HEK293 (cell line): ENCODE data around the gene CMTM5.

Experiments
- CTCF ChIA-PET: fragments of 350-600 bp; formaldehyde crosslinking; extraction: SDS; loops from one replicate; lab custom pipeline; 2021; ENCODE audit warnings: antibody characterized with exemption; lab: Yijun Ruan, JAX
- POLR2A ChIA-PET: fragments of 300-600 bp; formaldehyde crosslinking; extraction: SDS; loops from one replicate; lab custom pipeline; 2020; ENCODE audit warnings: antibody characterized with exemption, inconsistent platforms; lab: Yijun Ruan, JAX
- H3K27ac ChIP-seq: fragments of 200-500 bp; sonication (Bioruptor generic); 2 replicates; pipeline ENCODE4 v1.5.1; 2014; ENCODE audit warnings: low read depth, low read length, control low read depth, inconsistent platforms; ENCODE audit errors: extremely low read depth
- H3K36me3 ChIP-seq, 2 experiments: fragments of 200-500 bp in 1 of 2; sonication (Bioruptor generic) in 1 of 2; 1 replicate in 1 of 2; 2 replicates in 1 of 2; pipeline ENCODE4 v1.5.1; 2014 to 2017; ENCODE audit warnings: inconsistent platforms in 2 of 2, low read length in 2 of 2; ENCODE audit not compliant: control insufficient read depth in 2 of 2, insufficient read depth in 1 of 2
- H3K4me1 ChIP-seq: fragments of 200-500 bp; sonication (Bioruptor generic); 2 replicates; pipeline ENCODE4 v1.5.1; 2014; ENCODE audit warnings: mild to moderate bottlenecking, low read length, inconsistent platforms; ENCODE audit not compliant: control insufficient read depth, insufficient read depth
- H3K4me3 ChIP-seq: 2 replicates; pipeline ENCODE4 v1.5.1; 2011; ENCODE audit warnings: low read depth, mild to moderate bottlenecking, control low read depth, low read length, moderate library complexity
- H3K9me3 ChIP-seq: fragments of 200-500 bp; sonication (Bioruptor generic); 2 replicates; pipeline ENCODE4 v1.5.1; 2014; ENCODE audit warnings: low read depth, low read length, inconsistent platforms; ENCODE audit not compliant: control insufficient read depth, insufficient read depth
- HIC1 ChIP-seq: fragments of 450-650 bp; formaldehyde crosslinking; IDR thresholded peaks from 2 replicates; pipeline ENCODE4 v1.5.1; 2016; ENCODE audit warnings: missing biosample characterization, missing genetic modification characterization
- SALL2 ChIP-seq: fragments of 450-650 bp; formaldehyde crosslinking; IDR thresholded peaks from 2 replicates; pipeline ENCODE4 v1.5.0; 2017; ENCODE audit warnings: missing biosample characterization, mild to moderate bottlenecking, missing genetic modification characterization, borderline replicate concordance
- ZBTB8A ChIP-seq: fragments of 450-650 bp; formaldehyde crosslinking; IDR thresholded peaks from 2 replicates; pipeline ENCODE4 v1.5.1; 2016; ENCODE audit warnings: missing biosample characterization, missing genetic modification characterization
- ZNF146 ChIP-seq: fragments of 450-650 bp; formaldehyde crosslinking; IDR thresholded peaks from 2 replicates; pipeline ENCODE4 v1.5.1; 2016; ENCODE audit warnings: missing biosample characterization, missing genetic modification characterization
- ZNF169 ChIP-seq: fragments of 450-650 bp; formaldehyde crosslinking; IDR thresholded peaks from 2 replicates; pipeline ENCODE4 v1.5.1; 2016; ENCODE audit warnings: missing biosample characterization, missing genetic modification characterization
- ZNF221 ChIP-seq: fragments of 450-650 bp; formaldehyde crosslinking; IDR thresholded peaks from 2 replicates; pipeline ENCODE4 v1.5.1; 2017; ENCODE audit warnings: missing biosample characterization, missing genetic modification characterization, borderline replicate concordance
- ZNF248 ChIP-seq: fragments of 450-650 bp; formaldehyde crosslinking; IDR thresholded peaks from 2 replicates; pipeline ENCODE4 v1.5.1; 2017; ENCODE audit warnings: missing biosample characterization, missing genetic modification characterization
- ZNF335 ChIP-seq: fragments of 450-650 bp; formaldehyde crosslinking; conservative IDR thresholded peaks from 2 replicates; pipeline ENCODE4 v1.5.1; 2016; ENCODE audit warnings: missing biosample characterization, missing genetic modification characterization
- ZNF510 ChIP-seq: fragments of 450-650 bp; formaldehyde crosslinking; IDR thresholded peaks from 2 replicates; pipeline ENCODE4 v1.5.1; 2018; ENCODE audit warnings: mild to moderate bottlenecking, missing genetic modification characterization, missing biosample characterization; ENCODE audit not compliant: insufficient replicate concordance
- ZNF521 ChIP-seq: fragments of 450-650 bp; formaldehyde crosslinking; IDR thresholded peaks from 2 replicates; pipeline ENCODE4 v1.5.1; 2017; ENCODE audit warnings: missing biosample characterization, mild to moderate bottlenecking, missing genetic modification characterization
- ZNF555 ChIP-seq: fragments of 450-650 bp; formaldehyde crosslinking; conservative IDR thresholded peaks from 2 replicates; pipeline ENCODE4 v1.5.1; 2017; ENCODE audit warnings: missing biosample characterization, mild to moderate bottlenecking, missing genetic modification characterization, inconsistent platforms
- ZNF624 ChIP-seq: fragments of 450-650 bp; formaldehyde crosslinking; IDR thresholded peaks from 2 replicates; pipeline ENCODE4 v1.5.1; 2017; ENCODE audit warnings: missing biosample characterization, missing genetic modification characterization
- ZNF639 ChIP-seq: fragments of 450-650 bp; formaldehyde crosslinking; IDR thresholded peaks from 2 replicates; pipeline ENCODE4 v1.5.1; 2016; ENCODE audit warnings: missing biosample characterization, missing genetic modification characterization
- ZNF777 ChIP-seq: fragments of 450-650 bp; formaldehyde crosslinking; IDR thresholded peaks from 2 replicates; pipeline ENCODE4 v1.5.1; 2017; ENCODE audit warnings: missing biosample characterization, missing genetic modification characterization, borderline replicate concordance
- TF ChIP-seq, protein P1 (sequence below): fragments of 450-650 bp; formaldehyde crosslinking; IDR thresholded peaks from 2 replicates; pipeline ENCODE4 v1.5.1; 2016; ENCODE audit warnings: missing biosample characterization, missing genetic modification characterization
- TF ChIP-seq, protein P2 (sequence below): fragments of 450-650 bp; formaldehyde crosslinking; IDR thresholded peaks from 2 replicates; pipeline ENCODE4 v1.5.1; 2016; ENCODE audit warnings: missing biosample characterization, missing genetic modification characterization, borderline replicate concordance
- TF ChIP-seq, protein P3 (sequence below): fragments of 450-650 bp; formaldehyde crosslinking; IDR thresholded peaks from 2 replicates; pipeline ENCODE4 v1.5.1; 2016; ENCODE audit warnings: missing biosample characterization, missing genetic modification characterization, low read depth

The CMTM5 gene

GRCh38 chr14:23413681-23414080, 36.8 kb downstream of the CMTM5 start:
- Histone ChIP-seq H3K4me3 (no peak overlapping the region), H3K27ac (no peak overlapping the region), H3K36me3 (no peaks in the 10 kb centered on the region)
- CTCF ChIA-PET: no interaction called here
- TF ChIP-seq ZBTB8A (no peak), ZNF169 (tag by site-specific recombination) (no peak)
- TF ChIP-seq, protein P1, sequence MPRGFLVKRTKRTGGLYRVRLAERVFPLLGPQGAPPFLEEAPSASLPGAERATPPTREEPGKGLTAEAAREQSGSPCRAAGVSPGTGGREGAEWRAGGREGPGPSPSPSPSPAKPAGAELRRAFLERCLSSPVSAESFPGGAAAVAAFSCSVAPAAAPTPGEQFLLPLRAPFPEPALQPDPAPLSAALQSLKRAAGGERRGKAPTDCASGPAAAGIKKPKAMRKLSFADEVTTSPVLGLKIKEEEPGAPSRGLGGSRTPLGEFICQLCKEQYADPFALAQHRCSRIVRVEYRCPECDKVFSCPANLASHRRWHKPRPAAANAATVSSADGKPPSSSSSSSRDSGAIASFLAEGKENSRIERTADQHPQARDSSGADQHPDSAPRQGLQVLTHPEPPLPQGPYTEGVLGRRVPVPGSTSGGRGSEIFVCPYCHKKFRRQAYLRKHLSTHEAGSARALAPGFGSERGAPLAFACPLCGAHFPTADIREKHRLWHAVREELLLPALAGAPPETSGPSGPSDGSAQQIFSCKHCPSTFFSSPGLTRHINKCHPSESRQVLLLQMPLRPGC (tag by site-specific recombination): no peak
- TF ChIP-seq, protein P2, sequence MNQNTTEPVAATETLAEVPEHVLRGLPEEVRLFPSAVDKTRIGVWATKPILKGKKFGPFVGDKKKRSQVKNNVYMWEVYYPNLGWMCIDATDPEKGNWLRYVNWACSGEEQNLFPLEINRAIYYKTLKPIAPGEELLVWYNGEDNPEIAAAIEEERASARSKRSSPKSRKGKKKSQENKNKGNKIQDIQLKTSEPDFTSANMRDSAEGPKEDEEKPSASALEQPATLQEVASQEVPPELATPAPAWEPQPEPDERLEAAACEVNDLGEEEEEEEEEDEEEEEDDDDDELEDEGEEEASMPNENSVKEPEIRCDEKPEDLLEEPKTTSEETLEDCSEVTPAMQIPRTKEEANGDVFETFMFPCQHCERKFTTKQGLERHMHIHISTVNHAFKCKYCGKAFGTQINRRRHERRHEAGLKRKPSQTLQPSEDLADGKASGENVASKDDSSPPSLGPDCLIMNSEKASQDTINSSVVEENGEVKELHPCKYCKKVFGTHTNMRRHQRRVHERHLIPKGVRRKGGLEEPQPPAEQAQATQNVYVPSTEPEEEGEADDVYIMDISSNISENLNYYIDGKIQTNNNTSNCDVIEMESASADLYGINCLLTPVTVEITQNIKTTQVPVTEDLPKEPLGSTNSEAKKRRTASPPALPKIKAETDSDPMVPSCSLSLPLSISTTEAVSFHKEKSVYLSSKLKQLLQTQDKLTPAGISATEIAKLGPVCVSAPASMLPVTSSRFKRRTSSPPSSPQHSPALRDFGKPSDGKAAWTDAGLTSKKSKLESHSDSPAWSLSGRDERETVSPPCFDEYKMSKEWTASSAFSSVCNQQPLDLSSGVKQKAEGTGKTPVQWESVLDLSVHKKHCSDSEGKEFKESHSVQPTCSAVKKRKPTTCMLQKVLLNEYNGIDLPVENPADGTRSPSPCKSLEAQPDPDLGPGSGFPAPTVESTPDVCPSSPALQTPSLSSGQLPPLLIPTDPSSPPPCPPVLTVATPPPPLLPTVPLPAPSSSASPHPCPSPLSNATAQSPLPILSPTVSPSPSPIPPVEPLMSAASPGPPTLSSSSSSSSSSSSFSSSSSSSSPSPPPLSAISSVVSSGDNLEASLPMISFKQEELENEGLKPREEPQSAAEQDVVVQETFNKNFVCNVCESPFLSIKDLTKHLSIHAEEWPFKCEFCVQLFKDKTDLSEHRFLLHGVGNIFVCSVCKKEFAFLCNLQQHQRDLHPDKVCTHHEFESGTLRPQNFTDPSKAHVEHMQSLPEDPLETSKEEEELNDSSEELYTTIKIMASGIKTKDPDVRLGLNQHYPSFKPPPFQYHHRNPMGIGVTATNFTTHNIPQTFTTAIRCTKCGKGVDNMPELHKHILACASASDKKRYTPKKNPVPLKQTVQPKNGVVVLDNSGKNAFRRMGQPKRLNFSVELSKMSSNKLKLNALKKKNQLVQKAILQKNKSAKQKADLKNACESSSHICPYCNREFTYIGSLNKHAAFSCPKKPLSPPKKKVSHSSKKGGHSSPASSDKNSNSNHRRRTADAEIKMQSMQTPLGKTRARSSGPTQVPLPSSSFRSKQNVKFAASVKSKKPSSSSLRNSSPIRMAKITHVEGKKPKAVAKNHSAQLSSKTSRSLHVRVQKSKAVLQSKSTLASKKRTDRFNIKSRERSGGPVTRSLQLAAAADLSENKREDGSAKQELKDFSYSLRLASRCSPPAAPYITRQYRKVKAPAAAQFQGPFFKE (tag by site-specific recombination): no peak
- TF ChIP-seq, all 188 proteins: peak for 0
- Histone ChIP-seq H3K9me3 (no peaks in the 10 kb centered on the region), H3K4me1 (no peaks in the 10 kb centered on the region)
- POLR2A ChIA-PET: no interaction called here

- no peaks in the 10 kb centered on the region for H3K36me3 ChIP-seq
- H3K27ac ChIP-seq: no peak overlapping the region
- no peaks in the 10 kb centered on the region for H3K9me3 ChIP-seq
- no peaks in the 10 kb centered on the region for H3K4me1 ChIP-seq
- H3K4me3 ChIP-seq: no peak overlapping the region
- POLR2A ChIA-PET: no interaction called here
- CTCF ChIA-PET: no interaction called here
- TF ChIP-seq ZNF777 (tag by site-specific recombination) (no peak), ZNF335 (no peak), SALL2 (tag by site-specific recombination) (no peak), ZNF639 (tag by site-specific recombination) (no peak), ZNF510 (tag by site-specific recombination) (no peak), ZNF248 (tag by site-specific recombination) (no peak), ZNF555 (tag by site-specific recombination) (no peak), ZNF521 (tag by site-specific recombination) (no peak), ZNF624 (no peak), ZNF221 (tag by site-specific recombination) (no peak), ZNF146 (tag by site-specific recombination) (no peak), HIC1 (no peak)
- TF ChIP-seq, protein P3, sequence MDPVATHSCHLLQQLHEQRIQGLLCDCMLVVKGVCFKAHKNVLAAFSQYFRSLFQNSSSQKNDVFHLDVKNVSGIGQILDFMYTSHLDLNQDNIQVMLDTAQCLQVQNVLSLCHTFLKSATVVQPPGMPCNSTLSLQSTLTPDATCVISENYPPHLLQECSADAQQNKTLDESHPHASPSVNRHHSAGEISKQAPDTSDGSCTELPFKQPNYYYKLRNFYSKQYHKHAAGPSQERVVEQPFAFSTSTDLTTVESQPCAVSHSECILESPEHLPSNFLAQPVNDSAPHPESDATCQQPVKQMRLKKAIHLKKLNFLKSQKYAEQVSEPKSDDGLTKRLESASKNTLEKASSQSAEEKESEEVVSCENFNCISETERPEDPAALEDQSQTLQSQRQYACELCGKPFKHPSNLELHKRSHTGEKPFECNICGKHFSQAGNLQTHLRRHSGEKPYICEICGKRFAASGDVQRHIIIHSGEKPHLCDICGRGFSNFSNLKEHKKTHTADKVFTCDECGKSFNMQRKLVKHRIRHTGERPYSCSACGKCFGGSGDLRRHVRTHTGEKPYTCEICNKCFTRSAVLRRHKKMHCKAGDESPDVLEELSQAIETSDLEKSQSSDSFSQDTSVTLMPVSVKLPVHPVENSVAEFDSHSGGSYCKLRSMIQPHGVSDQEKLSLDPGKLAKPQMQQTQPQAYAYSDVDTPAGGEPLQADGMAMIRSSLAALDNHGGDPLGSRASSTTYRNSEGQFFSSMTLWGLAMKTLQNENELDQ (tag by site-specific recombination): no peak
- TF ChIP-seq, protein P1 (tag by site-specific recombination): no peak
Measured at GRCh38 chr14:23414254-23414653, 37.4 kb downstream of the CMTM5 start.
